ENCODE measurements around the gene SRGAP3. TPM values are rescaled to one million over a fixed set of nuclear protein-coding genes. Genes with fewer than 3 reads are reported as not detected.

Gene SRGAP3
- total and polyA plus RNA-seq, 3 donors from 2014 or later, result 16.5 to 65.9 (median 58.5) TPM

DNA sequence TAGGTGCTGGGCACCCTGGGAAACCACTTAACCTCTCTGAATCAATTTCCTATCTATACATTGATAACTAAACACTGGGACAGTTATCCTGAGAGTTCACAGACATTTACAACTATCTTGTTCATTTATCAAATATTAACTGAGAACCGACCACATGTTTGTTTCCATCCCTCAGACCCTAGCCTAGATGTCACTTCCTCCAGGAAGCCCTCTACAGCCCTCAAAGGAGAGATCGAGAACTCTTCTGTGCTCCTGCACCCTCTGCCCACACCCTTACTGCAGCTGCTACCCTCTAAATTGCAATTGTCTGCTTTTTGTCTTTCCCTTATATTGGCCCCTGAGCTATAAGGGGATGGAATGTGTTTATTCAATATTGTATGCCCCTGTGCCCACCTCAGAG lies 46.1 kb downstream of the SRGAP3 start:
- DNase-seq, result no peak
- TF ChIP-seq POLR2A (IDR thresholded peaks at IDR 0.05) (no peak), CTCF (IDR thresholded peaks at IDR 0.05) (no peak)
- Histone ChIP-seq H3K27me3 (no peaks in the 10 kb centered on the region), H3K9me3 (no peaks in the 10 kb centered on the region), H3K4me3 (no peak overlapping the region), H3K4me1 (peaks cover 27% of the 10 kb centered on the region), H3K36me3 (ENCODE audit: low read depth, missing control alignments) (no peaks in the 10 kb centered on the region), H3K27ac (peak overlapping the region; percentile 66 to 78)
- intact Hi-C loops (cut with DNase I; ENCODE audit: low total_unique reads), result no loop called here
- whole genome bisulfite sequencing, 2 donors, result 83 to 95% methylated on average over 2 of the region's 2 CpGs

DNA sequence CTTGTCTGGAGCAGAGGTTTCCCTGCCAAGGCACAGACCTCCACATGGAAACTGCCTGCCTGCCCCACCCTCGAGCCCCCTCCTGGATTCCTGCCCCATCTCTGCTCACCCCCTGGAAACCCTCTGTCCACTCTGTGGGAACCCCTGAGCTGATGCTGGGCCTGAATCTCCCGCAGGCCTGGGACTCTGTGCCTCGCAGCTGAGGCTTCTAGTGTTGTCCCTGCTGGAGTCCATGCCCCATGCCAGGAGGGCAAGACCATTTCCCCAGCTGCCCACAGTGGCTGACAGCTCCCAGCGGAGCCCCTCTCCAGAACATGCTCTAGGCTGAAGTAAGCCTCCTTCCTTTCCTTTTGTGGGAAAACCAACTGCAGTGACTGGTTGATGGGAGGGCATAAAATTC lies 46.9 kb downstream of the SRGAP3 start:
- Histone ChIP-seq H3K4me3 (no peak overlapping the region), H3K27ac (peak overlapping the region; percentile 66 to 78), H3K4me1 (peaks cover 27% of the 10 kb centered on the region), H3K9me3 (no peaks in the 10 kb centered on the region), H3K27me3 (no peaks in the 10 kb centered on the region), H3K36me3 (ENCODE audit: low read depth, missing control alignments) (no peaks in the 10 kb centered on the region)
- intact Hi-C loops (cut with DNase I; ENCODE audit: low total_unique reads), result no loop called here
- WGBS, 2 donors, result 94 to 95% methylated on average over 4 of the region's 4 CpGs
- TF ChIP-seq CTCF (IDR thresholded peaks at IDR 0.05) (no peak), POLR2A (IDR thresholded peaks at IDR 0.05) (no peak)
- DNase-seq, result no peak

- H3K9me3 ChIP-seq, result no peaks in the 10 kb centered on the region
- no peaks in the 10 kb centered on the region for H3K36me3 ChIP-seq (ENCODE audit: low read depth, missing control alignments)
- DNase-seq, result no peak
- H3K27me3 ChIP-seq, result no peaks in the 10 kb centered on the region
- TF ChIP-seq POLR2A (IDR thresholded peaks at IDR 0.05) (no peak), CTCF (IDR thresholded peaks at IDR 0.05) (no peak)
- H3K4me3 ChIP-seq, result no peak overlapping the region
- H3K4me1 ChIP-seq, result peaks cover 27% of the 10 kb centered on the region
- intact Hi-C loops (cut with DNase I; ENCODE audit: low total_unique reads), result no loop called here
- 84 to 92% methylated on average over 6 of the region's 6 CpGs for WGBS, 2 donors
- peak overlapping the region; percentile 28 to 66 for H3K27ac ChIP-seq
Observed at GRCh38 chr3:9201955-9202354, 47.5 kb downstream of the SRGAP3 start.

DNA sequence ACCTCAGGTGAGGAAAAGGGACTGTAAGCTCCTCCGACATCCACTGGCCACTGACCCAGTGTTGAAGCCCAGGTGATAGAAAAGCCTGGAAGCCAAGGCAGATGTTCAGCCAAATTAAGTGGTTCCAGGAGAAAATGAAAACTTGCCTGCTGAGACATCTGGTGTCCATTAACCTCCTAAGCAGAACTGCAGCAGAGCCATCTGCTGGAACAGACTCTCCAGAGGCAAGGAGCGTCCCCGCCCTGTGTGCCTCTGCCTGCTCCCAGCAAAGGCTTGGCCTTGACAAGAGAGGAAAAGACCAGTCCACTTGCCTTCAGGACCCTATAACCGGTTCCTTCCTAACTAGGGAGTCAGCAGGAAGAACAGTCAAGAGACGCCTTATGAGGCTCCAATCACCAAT lies 48.2 kb downstream of the SRGAP3 start:
- no peak for TF ChIP-seq POLR2A (IDR thresholded peaks at IDR 0.05)
- TF ChIP-seq CTCF (IDR thresholded peaks at IDR 0.05), result no peak
- 57 to 63% methylated on average over 5 of the region's 5 CpGs for WGBS, 2 donors
- Histone ChIP-seq H3K27me3 (no peaks in the 10 kb centered on the region), H3K4me3 (no peak overlapping the region), H3K9me3 (no peaks in the 10 kb centered on the region), H3K36me3 (ENCODE audit: low read depth, missing control alignments) (no peaks in the 10 kb centered on the region), H3K27ac (peak overlapping the region in 1 of 2 donors; percentile 66), H3K4me1 (peaks cover 27% of the 10 kb centered on the region)
- DNase-seq, result peak; percentile 48
- intact Hi-C loops (cut with DNase I; ENCODE audit: low total_unique reads), result no loop called here

DNA sequence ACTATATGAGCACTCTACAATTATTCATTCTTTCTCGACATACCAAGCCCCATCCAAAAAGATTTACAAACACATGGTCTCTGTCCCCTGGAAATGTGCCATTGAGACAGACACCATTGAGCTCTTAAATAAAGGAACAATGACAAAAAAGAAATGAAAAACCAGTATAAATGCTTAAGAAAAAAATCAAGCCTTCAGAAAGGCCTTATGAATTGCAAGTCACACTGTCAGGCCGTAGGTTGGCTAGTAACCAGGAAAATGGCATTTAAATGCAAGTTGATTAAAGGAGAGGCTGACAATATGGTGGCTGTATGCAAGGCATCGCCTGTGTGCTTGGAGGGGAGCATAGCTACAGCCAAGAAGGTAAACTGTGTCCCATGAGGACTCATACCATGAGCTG lies 49.7 kb downstream of the SRGAP3 start:
- no peak for DNase-seq
- peaks cover 30% of the 10 kb centered on the region for H3K4me1 ChIP-seq
- H3K27ac ChIP-seq, result no peak overlapping the region
- 83 to 93% methylated on average over 3 of the region's 3 CpGs for WGBS, 2 donors
- no peaks in the 10 kb centered on the region for H3K36me3 ChIP-seq (ENCODE audit: low read depth, missing control alignments)
- H3K9me3 ChIP-seq, result no peaks in the 10 kb centered on the region
- TF ChIP-seq POLR2A (IDR thresholded peaks at IDR 0.05), result no peak
- no peak for TF ChIP-seq CTCF (IDR thresholded peaks at IDR 0.05)
- intact Hi-C loops (cut with DNase I; ENCODE audit: low total_unique reads), result no loop called here
- H3K4me3 ChIP-seq, result no peak overlapping the region
- no peaks in the 10 kb centered on the region for H3K27me3 ChIP-seq

All from testis (tissue), 3 donors.